ENCODE results near the gene MESP1.

Gene MESP1

DNA sequence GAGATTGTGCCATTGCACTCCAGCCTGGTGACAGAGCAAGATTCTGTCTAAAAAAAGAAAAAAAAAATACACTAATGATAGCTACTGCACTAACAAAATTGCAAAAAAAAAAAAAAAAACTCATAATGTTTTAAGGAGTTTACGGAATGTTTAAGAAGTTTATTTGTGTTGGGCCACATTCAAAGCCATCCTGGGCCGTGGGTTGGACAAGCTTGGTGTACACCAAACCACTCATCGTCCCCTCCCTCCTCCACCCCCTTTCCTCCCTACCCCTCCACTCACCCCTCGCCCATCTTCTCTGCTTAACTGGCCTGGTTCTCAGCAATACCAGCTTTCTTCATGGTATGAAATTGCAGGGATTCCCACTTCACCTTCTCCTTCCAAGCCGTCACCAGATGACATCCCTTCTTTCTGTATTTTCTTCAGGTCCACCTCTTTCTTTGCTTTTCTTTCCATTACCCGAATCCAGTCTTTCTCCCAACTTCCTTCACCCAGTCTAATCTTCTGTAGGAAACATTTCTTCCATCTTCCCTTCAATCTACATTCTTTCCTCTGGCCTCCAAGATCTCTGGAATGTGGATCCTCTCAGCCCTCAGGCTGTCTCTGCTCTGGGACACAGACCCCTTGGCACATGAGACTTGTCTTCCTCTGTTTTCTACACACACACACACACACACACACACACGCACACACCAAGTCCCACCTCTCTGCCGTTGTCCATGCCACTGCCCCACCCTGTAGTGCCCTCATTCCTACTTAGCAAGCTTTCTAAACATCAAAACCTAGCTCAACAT lies 3.5 kb upstream of the MESP1 start:
- H4K20me1 ChIP-seq (ENCODE audit: low read depth, low read length) = no peaks in the 10 kb centered on the region
- H3K9me3 ChIP-seq (ENCODE audit: insufficient read depth, low read length) = no peaks in the 10 kb centered on the region
- no peaks in the 10 kb centered on the region for H3K9me2 ChIP-seq (replicated peaks; ENCODE audit: insufficient read depth, low read length)
- no peak overlapping the region for H2AFZ ChIP-seq (ENCODE audit: low read depth, low read length, severe bottlenecking)
- no peak overlapping the region for H3K27ac ChIP-seq (ENCODE audit: low read depth, low read length)
- no peaks in the 10 kb centered on the region for H3K27me3 ChIP-seq (ENCODE audit: low read length)
- H3K9ac ChIP-seq (ENCODE audit: low read length) = no peak overlapping the region
- no peaks in the 10 kb centered on the region for H3F3A ChIP-seq (ENCODE audit: insufficient read depth)
- no peak for TF ChIP-seq CTCF (IDR thresholded peaks at IDR 0.05; ENCODE audit: insufficient read depth, low read length, poor library complexity, severe bottlenecking)
- no peak for TF ChIP-seq EZH2phosphoT487 (conservative IDR thresholded peaks at IDR 0.05; ENCODE audit: low read length)
- no peaks in the 10 kb centered on the region for H3K79me2 ChIP-seq (ENCODE audit: insufficient read depth, low read length)
- no peak overlapping the region for H3K4me2 ChIP-seq (ENCODE audit: low read depth, low read length, poor library complexity, severe bottlenecking)
- H3K4me3 ChIP-seq (ENCODE audit: insufficient read depth, low read length, poor library complexity, severe bottlenecking) = no peak overlapping the region
- H3K36me3 ChIP-seq (ENCODE audit: low read length) = no peaks in the 10 kb centered on the region

DNA sequence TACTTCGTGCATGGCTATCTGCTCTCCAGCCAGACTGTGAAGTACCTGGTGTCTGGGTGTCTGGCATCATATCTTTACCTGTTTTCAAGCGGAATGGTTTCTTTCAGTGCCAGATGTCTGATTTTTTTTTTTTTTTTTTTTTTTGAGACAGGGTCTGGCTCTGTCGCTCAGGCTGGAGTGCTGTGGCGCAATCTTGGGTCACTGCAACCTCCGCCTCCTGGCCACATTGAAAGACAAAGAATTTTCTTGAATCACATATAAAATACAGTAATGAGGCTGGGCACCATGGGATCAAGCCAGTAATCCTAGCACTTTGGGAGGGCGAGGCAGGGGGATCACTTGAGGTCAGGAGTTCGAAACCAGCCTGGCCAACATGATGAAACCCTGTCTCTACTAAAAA lies 2.8 kb upstream of the MESP1 start:
- no peaks in the 10 kb centered on the region for H3K9me2 ChIP-seq (replicated peaks; ENCODE audit: insufficient read depth, low read length)
- no peaks in the 10 kb centered on the region for H4K20me1 ChIP-seq (ENCODE audit: low read depth, low read length)
- H2AFZ ChIP-seq (ENCODE audit: low read depth, low read length, severe bottlenecking) = no peak overlapping the region

GRCh38 chr15:89751748-89752147 lies 699 bp upstream of the MESP1 start:
- no peaks in the 10 kb centered on the region for H3K9me2 ChIP-seq (replicated peaks; ENCODE audit: insufficient read depth, low read length)
- no peaks in the 10 kb centered on the region for H3K9me3 ChIP-seq (ENCODE audit: insufficient read depth, low read length)
- H3K27me3 ChIP-seq (ENCODE audit: low read length) = no peaks in the 10 kb centered on the region
- TF ChIP-seq CTCF (IDR thresholded peaks at IDR 0.05; ENCODE audit: insufficient read depth, low read length, poor library complexity, severe bottlenecking) = no peak
- no peak for TF ChIP-seq EZH2phosphoT487 (conservative IDR thresholded peaks at IDR 0.05; ENCODE audit: low read length)
- H3F3A ChIP-seq (ENCODE audit: insufficient read depth) = no peaks in the 10 kb centered on the region
- no peaks in the 10 kb centered on the region for H4K20me1 ChIP-seq (ENCODE audit: low read depth, low read length)
- no peak overlapping the region for H3K4me3 ChIP-seq (ENCODE audit: insufficient read depth, low read length, poor library complexity, severe bottlenecking)
- H3K27ac ChIP-seq (ENCODE audit: low read depth, low read length) = no peak overlapping the region
- no peaks in the 10 kb centered on the region for H3K79me2 ChIP-seq (ENCODE audit: insufficient read depth, low read length)
- H3K9ac ChIP-seq (ENCODE audit: low read length) = 0 out of 2 replicates have a peak overlapping the region, but pooled peaks have one; percentile 65
- H3K36me3 ChIP-seq (ENCODE audit: low read length) = no peaks in the 10 kb centered on the region
- peak overlapping the region; percentile 67 for H3K4me2 ChIP-seq (ENCODE audit: low read depth, low read length, poor library complexity, severe bottlenecking)
- no peak overlapping the region for H2AFZ ChIP-seq (ENCODE audit: low read depth, low read length, severe bottlenecking)

More for the DNA sequence above, 2.8 kb upstream of the MESP1 start:
- no peak for TF ChIP-seq CTCF (IDR thresholded peaks at IDR 0.05; ENCODE audit: insufficient read depth, low read length, poor library complexity, severe bottlenecking)
- no peak for TF ChIP-seq EZH2phosphoT487 (conservative IDR thresholded peaks at IDR 0.05; ENCODE audit: low read length)
- H3K9ac ChIP-seq (ENCODE audit: low read length) = no peak overlapping the region
- no peak overlapping the region for H3K4me2 ChIP-seq (ENCODE audit: low read depth, low read length, poor library complexity, severe bottlenecking)
- no peaks in the 10 kb centered on the region for H3K9me3 ChIP-seq (ENCODE audit: insufficient read depth, low read length)
- no peaks in the 10 kb centered on the region for H3K79me2 ChIP-seq (ENCODE audit: insufficient read depth, low read length)
- H3K27ac ChIP-seq (ENCODE audit: low read depth, low read length) = no peak overlapping the region
- H3K27me3 ChIP-seq (ENCODE audit: low read length) = no peaks in the 10 kb centered on the region
- H3F3A ChIP-seq (ENCODE audit: insufficient read depth) = no peaks in the 10 kb centered on the region
- H3K4me3 ChIP-seq (ENCODE audit: insufficient read depth, low read length, poor library complexity, severe bottlenecking) = no peak overlapping the region
- H3K36me3 ChIP-seq (ENCODE audit: low read length) = no peaks in the 10 kb centered on the region
